GM11168 (cell line): ENCODE data around the gene EYS.
"Not testable (repeated sequence)": the region's sequence is repeated elsewhere in the genome, so short reads cannot be mapped to it uniquely, and the experiment has no call there.

ENCODE experiments used
- in situ Hi-C: fragments of 300-500 bp; cut with MboI; formaldehyde crosslinking; loops from one replicate; pipeline ENCODE4 v1.12.0; 2022; ENCODE audit warnings: low sequenced_read_pairs; ENCODE audit not compliant: unreplicated experiment

Gene EYS

GRCh38 chr6:63757275-63757674 is 1949.8 kb downstream of the EYS start:
- in situ Hi-C loops: not testable (repeated sequence)

DNA sequence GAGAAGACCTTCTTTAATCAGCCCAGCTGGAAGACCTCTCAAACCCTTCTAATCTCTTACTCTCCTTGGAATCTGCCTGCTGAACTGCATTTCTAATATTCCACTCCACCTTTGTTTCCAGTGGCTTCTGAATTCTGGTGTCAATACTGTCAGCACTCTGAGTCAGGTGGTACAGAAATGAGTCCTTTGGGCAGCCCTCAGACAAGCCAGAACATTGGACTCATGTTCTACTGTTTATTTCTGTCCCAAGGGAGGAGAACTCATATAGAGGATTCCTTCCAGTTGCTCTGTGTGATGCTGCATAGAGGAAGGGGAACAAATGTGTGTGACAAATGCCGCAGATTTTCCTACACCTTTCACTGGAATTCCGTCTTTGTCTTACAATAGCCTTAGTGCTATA is 1956.6 kb downstream of the EYS start:
- in situ Hi-C loops: no loop called here

- in situ Hi-C loops: no loop called here
These were observed 1961.2 kb downstream of the EYS start for GRCh38 chr6:63745784-63746183.

DNA sequence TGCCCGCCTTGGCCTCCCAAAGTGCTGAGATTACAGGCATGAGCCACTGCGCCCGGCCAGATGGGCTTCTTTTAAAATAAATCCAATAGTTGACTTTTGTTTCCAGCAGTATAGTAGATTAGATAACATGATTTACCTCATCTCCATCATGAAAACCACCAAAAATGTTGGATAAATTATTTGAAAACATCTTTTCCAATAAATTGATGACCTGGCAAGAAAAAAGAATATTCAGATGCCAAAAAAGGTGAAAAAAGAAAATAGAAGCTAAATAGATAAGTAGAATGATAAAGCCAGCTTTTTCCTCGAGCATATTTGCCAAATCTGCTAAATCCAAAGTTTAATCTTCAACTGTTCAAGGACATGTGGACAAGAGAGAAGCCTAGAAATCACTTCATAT is 1962.2 kb downstream of the EYS start:
- in situ Hi-C loops: no loop called here

DNA sequence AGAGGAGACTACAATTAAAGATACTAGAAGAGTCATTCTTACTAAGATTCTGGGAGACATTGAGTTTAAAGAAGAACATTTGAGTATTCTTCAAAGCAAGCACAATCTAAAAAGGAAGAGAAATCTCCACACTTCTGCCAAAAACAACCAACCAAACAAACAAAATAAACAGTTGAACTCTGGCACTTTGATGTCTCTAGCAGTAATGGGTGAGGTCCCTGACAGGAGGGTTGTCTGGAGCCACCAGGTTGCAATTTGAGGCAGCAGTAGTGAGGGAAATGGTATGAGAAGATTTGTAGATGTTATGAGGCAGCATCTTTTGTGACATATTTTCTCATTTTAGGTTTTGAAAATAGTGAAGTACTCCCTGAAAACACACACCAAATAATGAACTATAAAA is 1963.3 kb downstream of the EYS start:
- in situ Hi-C loops: no loop called here

DNA sequence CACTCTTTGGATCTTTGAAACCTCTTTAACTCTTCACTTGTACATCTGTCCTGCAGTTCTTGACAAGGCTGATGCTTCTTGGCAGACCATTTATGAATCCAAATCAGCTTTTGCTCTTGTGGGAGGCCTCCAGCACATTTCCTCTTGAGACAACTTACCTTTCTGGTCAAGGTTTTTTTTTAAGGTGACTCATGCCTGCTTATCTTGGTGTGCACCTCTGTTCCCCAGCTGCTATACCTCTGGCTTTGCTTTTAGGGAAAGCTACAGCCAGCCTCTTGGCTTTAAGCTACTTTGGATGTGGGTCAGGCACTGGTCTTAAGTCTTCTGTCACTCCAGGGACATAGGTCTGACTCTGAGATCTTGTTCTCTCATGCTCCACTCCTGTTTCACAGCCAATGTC is 1965.0 kb downstream of the EYS start:
- in situ Hi-C loops: no loop called here

DNA sequence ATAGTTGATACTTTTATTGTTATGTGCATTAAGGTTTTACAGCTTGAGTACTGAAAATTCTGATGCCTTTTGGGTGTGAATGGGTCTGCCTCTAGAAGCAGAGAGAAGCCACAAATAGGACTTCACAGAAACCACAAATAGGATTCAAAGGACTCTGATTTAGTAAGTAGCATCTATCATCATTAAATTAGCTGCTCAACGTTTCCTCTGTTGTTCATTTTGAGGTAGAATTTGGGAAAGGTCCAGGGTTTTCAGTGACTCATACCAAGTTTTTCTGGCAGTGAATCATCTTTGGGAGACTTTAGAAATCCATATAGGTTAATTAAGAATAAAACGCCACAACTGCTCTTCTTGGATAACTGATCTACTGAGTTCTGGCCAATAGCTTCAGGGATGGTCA is 1966.3 kb downstream of the EYS start:
- in situ Hi-C loops: no loop called here

GRCh38 chr6:63739094-63739687 is 1967.8 kb downstream of the EYS start:
- in situ Hi-C loops: no loop called here

DNA sequence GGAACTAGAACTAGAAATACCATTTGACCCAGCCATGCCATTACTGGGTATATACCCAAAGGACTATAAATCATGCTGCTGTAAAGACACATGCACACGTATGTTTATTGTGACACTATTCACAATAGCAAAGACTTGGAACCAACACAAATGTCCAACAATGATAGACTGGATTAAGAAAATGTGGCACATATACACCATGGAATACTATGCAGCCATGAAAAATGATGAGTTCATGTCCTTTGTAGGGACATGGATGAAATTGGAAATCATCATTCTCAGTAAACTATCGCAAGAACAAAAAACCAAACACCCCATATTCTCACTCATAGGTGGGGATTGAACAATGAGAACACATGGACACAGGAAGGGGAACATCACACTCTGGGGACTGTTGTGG is 1968.8 kb downstream of the EYS start:
- in situ Hi-C loops: not testable (repeated sequence)

GRCh38 chr6:63734923-63735322 is 1972.1 kb downstream of the EYS start:
- in situ Hi-C loops: no loop called here

DNA sequence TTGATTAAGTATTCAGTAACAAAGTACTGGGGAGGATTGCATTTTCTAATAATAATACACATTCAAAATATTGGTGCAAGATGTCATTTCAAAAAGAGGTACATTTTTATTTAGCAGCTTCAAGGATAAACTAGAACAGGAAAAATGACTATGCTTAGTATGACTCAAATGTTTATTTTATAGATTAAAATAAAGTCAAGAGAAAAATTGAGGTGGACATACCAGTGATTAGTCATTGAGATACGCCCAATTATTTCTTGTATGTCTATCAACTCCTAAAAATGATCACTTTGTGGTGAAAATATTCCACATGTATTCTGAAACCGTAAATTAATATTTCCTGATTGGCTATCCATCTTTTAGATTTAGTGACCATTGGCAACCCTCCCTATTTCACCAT is 1974.7 kb downstream of the EYS start:
- in situ Hi-C loops: no loop called here

- in situ Hi-C loops: no loop called here
These were observed 1975.1 kb downstream of the EYS start for GRCh38 chr6:63731930-63732329.

- in situ Hi-C loops: no loop called here
These were observed 1976.7 kb downstream of the EYS start for GRCh38 chr6:63730311-63730710.

GRCh38 chr6:63724721-63725120 is 1982.3 kb downstream of the EYS start:
- in situ Hi-C loops: no loop called here

GRCh38 chr6:63721181-63721580 is 1985.8 kb downstream of the EYS start:
- in situ Hi-C loops: no loop called here

DNA sequence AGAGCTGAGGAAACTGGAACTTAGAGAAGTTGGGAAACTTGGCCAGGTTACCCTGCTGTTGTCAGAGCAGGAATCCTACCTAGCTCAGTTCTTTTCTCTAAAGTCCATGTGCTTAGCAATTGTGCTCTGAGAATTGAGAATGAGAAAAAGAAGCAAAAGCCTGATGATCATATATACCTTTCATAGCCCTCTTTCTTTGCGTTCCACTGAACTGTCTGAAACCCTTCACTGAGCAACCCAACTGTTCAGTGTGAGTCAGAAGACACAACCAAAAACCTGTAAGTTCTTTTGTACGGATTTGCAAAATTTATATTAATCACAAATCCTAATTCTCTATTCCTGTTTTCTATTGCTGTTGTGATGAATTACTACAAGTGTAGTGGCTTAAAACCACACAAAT is 1990.9 kb downstream of the EYS start:
- in situ Hi-C loops: no loop called here

GRCh38 chr6:63714091-63714490 is 1992.9 kb downstream of the EYS start:
- in situ Hi-C loops: no loop called here

DNA sequence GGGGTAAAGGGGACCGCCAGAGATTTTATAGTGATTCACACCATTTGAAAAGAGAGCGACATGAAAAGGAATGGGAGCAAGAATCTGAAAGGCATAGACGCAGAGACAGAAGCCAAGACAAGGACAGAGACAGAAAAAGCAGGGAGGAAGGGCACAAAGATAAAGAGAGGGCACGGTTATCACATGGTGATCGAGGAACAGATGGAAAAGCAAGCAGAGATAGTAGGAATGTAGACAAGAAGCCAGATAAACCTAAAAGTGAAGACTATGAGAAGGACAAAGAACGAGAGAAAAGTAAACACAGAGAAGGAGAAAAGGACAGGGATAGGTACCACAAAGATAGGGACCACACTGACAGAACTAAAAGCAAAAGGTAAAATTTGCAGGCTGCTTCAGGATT is 1993.7 kb downstream of the EYS start:
- in situ Hi-C loops: no loop called here

DNA sequence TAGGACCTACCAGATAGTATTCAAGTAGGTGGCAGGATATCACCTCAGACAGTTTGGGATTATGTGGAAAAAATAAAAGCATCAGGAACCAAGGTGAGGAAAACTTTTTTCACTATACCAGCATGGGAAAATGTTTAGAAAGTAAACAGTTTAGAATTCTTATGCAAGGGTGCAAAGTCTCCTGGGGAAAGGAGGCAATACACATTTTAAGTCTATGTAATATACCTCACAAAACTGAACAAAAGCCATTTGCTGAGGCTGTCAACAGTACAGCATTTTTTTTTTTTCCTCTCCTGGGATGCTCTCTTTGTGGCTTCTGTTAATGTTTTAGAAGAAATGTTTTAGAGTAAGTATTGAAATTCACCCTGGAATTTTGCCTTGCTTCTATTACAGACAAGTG is 1997.9 kb downstream of the EYS start:
- in situ Hi-C loops: no loop called here

GRCh38 chr6:63708631-63709030 is 1998.4 kb downstream of the EYS start:
- in situ Hi-C loops: no loop called here

DNA sequence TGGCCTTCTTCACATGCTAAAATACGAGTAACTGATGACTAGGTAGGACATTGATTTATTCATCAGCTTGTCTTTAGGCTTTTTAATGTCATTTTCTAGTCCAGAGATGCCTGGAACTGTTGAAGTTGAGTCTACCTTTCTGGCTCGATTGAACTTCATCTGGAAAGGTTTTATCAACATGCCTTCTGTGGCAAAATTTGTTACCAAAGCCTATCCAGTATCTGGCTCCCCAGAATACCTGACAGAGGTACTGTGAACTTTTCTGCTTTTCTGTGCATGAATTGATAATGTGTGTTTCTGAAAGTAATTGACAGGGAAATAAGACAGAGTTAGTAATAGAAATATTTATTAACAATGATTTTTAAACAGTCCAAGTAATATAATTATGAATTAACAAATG is 2000.4 kb downstream of the EYS start:
- in situ Hi-C loops: no loop called here

DNA sequence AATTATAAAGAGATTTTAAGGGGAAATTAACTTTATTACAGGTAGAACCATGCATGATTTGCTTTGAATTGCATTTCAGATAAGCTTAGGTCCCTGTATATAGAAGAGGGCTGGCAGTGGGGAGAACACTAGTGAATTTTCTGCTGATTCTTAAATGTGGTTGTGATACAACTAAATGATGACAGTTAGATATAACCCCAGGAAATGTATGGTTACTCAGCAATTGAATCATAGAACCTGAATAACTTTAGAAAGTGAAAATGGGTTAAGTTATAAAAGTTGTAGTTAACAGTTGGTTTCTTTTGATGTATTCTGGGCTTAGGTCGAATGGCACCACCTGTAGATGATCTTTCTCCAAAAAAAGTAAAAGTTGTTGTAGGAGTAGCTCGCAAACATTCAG is 2001.3 kb downstream of the EYS start:
- in situ Hi-C loops: no loop called here

GRCh38 chr6:63690221-63690620 is 2016.8 kb downstream of the EYS start:
- in situ Hi-C loops: no loop called here
